ENCODE data around the gene SCAP.
A peak's percentile ranks its signal among the peaks of the same experiment; 100 is the strongest.
"Not testable (repeated sequence)": the region's sequence is repeated elsewhere in the genome, so short reads cannot be mapped to it uniquely, and the experiment has no call there.

Gene SCAP

GRCh38 chr3:47394881-47395280 is 80.9 kb downstream of the SCAP start:
- DNase-seq (ENCODE audit: low spot score) = no peak

GRCh38 chr3:47394140-47394870 is 81.4 kb downstream of the SCAP start:
- no peak for DNase-seq (ENCODE audit: low spot score)

- no peak for DNase-seq (ENCODE audit: low spot score)
Observed at GRCh38 chr3:47392933-47393332, 82.8 kb downstream of the SCAP start.

- no peak for DNase-seq (ENCODE audit: low spot score)
Observed at GRCh38 chr3:47385796-47386195, 89.9 kb downstream of the SCAP start.

DNA sequence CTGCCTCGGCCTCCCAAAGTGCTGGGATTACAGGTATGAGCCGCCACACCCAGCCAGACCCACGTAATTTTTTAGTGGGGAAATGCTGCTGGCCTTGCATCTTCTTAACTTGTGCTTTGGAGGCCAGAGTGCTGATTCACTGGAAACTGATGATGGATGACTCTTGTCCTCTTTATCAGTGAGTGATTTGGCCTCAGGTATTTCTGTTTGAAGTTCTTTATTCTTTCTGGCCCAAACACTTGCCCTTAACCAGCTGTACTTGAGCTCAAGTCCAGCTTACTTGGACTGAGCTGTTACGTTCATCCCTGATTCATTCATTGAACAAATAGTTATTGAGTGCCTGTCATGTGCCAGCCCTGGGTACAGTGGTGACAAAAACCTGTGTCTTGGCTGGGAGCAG is 90.7 kb downstream of the SCAP start:
- no peak for DNase-seq (ENCODE audit: low spot score)

- DNase-seq (ENCODE audit: low spot score) = no peak
Observed at GRCh38 chr3:47384425-47384824, 91.3 kb downstream of the SCAP start.

GRCh38 chr3:47381317-47382157 is 94.2 kb downstream of the SCAP start:
- DNase-seq (ENCODE audit: low spot score) = peak; percentile 83

- DNase-seq (ENCODE audit: low spot score) = peak; percentile 97
Observed at GRCh38 chr3:47380601-47381316, 95.0 kb downstream of the SCAP start, which contains the start of gene PTPN23. TSS of gene PTPN23 (plus strand) at chr3:47381021. CDS start at chr3:47381097, 76 bp downstream.

DNA sequence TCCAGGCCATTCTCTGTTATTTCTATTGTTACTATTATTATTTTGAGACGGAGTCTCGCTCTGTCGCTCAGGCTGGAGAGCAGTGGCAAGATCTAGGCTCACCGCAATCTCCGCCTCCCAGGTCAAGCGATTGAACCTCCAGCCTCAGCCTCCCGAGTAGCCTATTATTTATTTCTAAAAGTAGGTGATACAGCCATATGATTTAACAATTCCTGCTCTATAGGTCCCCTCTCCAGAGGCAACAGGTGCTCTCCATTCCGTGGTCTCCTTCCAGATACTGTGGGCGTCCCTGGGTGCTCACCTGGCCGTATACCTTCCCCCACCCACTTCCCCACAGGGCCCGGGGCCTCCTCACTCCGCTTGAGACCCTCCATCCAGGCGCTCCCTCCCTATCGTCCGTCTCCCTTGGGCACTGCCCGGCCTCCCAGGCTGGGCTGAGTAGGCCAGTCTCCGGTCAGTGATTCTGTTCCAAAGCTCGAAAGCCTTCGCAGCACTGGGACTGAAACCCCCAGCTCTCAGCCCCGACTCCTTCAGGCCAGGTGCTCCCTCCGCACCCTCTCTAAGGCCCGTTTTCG is 95.6 kb downstream of the SCAP start:
- no peak for DNase-seq (ENCODE audit: low spot score)

DNA sequence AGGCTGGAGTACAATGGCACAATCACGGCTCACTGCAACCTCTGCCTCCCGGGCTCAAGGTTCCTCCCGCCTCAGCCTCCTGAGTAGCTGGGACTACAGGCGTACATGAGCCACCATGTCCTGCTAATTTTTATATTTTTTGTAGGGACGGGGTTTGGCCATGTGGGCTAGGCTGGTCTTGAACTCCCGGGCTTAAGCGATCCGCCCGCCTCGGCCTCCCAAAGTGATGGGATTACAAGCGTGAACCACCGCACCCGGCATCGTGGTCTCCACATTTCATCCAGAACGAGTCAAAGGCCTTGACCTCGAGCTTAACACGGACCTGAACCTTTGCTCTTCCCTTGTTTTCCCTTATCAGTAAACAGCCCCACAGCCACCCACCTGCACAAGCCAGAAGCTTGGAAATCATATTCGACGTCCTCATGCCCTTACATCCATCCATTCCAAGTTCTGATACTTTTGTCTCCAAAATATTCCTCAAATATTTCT is 96.3 kb downstream of the SCAP start:
- no peak for DNase-seq (ENCODE audit: low spot score)

DNA sequence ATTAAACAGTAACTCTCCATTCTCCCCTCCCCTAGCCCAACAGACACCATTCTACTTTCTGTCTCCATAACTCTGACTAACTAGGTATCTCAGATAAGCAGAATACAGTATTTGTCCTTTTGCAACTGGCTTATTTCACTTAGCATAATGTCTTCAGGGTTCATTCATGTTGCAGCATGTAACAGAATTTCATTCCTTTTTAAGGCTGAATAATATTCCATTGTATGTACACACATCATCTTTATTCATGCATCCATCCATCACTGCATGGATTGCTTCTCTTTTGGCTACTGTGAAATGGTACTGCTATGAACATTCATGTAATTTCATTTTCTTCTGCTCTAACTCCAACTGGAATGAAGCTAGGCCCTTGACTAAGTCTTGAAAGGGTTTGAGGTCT is 96.9 kb downstream of the SCAP start:
- DNase-seq (ENCODE audit: low spot score) = no peak

- no peak for DNase-seq (ENCODE audit: low spot score)
Observed at GRCh38 chr3:47377186-47377585, 98.6 kb downstream of the SCAP start.

DNA sequence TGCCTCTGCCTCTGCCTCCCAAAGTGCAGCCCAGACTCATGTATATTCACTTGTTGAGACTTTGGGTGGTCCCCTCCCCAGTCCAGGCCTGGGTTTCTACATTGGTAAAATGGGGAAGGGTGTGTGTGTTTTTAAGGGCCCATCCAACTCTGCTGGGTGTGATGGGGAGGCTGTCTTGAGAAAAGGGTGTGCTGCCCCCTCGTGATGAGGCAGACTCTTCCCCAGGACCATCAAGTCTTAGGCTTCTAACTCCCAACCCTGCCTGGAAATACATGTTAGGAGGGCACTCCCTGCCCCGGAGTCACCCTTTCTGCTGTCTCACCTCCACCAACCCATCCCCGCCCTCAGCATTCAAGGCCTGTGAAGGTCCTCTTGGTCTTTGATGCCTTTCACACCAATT is 99.3 kb downstream of the SCAP start:
- DNase-seq (ENCODE audit: low spot score) = no peak

DNA sequence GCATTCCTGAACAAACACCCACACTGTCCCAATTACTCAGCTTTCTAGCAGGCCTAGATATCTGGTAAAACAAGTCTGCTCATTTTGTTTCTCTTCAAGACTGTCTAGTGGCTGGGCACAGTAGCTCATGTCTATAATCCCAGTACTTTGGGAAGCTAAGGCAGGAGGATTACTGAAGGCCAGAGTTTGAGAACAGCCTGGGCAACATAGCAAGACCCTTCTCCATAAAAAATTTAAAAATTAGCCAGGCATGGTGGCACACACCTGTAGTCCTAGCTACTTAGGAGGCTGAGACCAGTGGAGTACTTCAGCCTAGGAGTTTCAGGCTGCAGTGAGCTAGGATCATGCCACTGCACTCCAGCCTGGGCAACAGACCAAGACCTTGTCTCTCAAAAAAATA is 101.2 kb downstream of the SCAP start:
- no peak for DNase-seq (ENCODE audit: low spot score)

DNA sequence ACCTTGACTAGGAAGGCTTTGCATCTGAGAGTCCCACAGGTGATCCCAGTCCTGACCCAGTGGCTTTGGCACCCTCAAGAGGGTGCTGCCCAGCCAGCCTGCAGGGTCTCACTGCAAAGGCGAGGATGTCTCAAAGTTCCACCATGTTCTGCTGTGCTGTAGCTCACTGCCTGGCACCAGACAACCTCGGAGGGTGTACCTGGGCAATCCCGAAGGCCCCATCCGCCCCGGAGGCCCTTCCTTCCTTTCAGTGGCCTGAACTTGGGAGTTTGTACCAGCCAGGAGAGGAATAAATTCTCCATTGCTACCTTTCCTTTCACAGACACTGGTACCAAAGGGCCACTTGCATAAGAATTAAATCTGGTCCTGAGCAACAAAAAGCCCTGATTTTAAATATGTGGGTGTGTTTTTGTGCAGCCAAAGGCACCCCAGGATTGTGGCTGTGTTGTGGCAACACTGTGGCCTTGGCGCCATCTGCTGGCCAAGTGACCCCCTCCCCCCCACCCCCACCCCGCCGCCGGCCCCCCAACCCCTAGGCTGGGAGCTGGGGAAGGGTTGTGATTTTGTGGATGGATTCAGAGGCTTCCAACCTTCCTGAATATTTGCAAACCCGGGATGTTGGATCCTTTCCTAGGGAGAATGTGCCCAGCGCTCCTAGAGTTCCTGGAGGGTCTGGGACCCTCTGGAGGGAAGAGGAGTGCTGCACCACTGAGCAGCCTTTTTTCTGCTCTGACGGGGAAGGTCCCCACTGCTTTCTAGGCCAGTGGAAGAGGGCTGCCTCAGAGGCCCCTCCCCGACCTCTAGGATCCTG is 104.6 kb downstream of the SCAP start:
- peak; percentile 56 for DNase-seq (ENCODE audit: low spot score)

DNA sequence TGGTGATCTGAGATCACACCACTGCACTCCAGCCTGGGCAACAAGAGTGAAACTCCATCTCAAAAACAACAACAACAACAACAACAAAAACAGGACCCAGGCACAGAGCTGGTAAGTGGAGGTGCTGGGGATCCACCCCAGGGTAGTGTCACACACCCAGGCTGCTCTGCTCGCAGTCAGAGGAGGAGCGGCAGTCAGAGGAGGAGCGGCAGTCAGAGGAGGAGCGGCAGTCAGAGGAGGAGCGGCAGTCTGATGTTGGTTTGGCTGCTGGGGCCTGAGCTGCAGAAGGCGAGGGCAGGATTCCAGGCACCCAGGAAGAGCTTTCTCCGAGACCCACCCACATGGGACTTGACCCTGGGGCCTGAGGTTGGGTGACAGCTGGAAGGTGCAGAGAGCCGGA is 105.7 kb downstream of the SCAP start:
- DNase-seq (ENCODE audit: low spot score) = not testable (repeated sequence)

DNA sequence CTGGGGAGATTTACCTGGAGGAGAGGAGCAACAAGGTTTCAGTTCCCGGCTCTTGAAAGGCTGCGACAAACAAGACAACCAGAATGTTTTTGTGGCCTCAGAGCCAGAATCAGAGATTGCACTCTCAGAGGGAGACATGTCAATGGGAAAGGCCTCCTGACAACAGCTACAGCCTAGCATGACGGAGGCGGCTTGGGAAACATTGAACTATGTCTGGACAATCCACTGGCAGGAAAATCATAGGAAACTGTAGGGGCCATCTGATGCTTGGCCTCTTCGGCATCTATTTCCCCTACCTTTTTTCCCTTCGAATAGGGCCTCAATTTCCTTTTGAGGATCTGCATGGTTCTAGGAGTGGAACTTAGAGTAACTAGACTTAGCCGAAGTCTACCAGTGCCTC is 108.1 kb downstream of the SCAP start:
- DNase-seq (ENCODE audit: low spot score) = no peak

DNA sequence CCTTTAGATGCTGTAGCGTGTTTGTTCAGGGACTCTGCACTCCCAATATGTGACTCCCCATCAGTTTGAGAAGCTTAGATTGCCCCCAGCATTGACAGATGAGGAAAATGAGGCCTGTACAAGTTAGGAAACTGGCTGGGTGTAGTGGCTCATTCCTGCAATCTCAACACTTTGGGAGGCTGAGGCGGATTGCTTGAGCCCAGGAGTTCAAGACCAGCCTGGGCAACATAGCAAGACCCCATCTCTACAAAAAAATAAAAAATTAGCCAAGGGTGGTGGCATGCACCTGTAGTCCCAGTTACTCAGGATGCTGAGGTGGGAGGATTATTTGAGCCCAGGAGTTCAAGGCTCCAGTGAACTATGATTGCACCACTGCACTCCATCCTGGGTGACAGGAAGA is 108.9 kb downstream of the SCAP start:
- no peak for DNase-seq (ENCODE audit: low spot score)

- no peak for DNase-seq (ENCODE audit: low spot score)
Observed at GRCh38 chr3:47365213-47366153, 110.3 kb downstream of the SCAP start.

All from HuH-7 (cell line).